ENCODE data around the gene CTSS. TPM values are rescaled to one million over a fixed set of nuclear protein-coding genes. Genes with fewer than 3 reads are reported as not detected.

Gene CTSS
- total and polyA plus RNA-seq, 2 donors (not counting 3 experiments of a cell fraction or from before 2014, with no cell fraction given) = 4.0 to 11.1 TPM

DNA sequence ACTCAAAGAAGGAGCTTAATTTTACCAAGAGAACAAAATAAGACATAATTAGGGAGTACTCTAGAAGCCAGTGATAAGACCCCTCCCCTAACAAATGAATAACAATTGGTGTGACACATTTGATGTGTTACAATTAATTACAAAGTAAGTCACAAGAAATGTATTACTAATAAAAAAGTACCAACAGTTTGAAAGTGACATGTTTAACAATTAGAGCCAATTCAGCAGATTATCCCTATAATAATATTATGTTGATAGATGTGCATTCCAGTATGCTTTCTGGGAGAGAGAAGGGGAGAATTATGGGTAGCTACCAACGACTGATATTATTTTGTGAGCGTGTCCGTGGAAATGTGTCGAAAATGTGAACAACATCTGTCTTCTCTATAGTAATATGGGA, 23.4 kb upstream of the CTSS start:
- Histone ChIP-seq H3K9me3 (replicated peaks; ENCODE audit: control insufficient read depth, insufficient read depth, low read length) (no peaks in the 10 kb centered on the region), H3K4me1 (ENCODE audit: control insufficient read depth, extremely low read depth, insufficient read depth, low read length) (no peaks in the 10 kb centered on the region), H3K9ac (replicated peaks; ENCODE audit: extremely low read depth, insufficient read depth, low read length) (no peak overlapping the region), H3K79me2 (ENCODE audit: control insufficient read depth, insufficient read depth, low read length) (no peaks in the 10 kb centered on the region), H4K20me1 (replicated peaks; ENCODE audit: control insufficient read depth, extremely low read depth, insufficient read depth, low read length) (no peaks in the 10 kb centered on the region), H2AFZ (ENCODE audit: low read depth, low read length) (no peak overlapping the region), H3K9me1 (replicated peaks; ENCODE audit: control insufficient read depth, extremely low read depth, insufficient read depth, low read length) (no peaks in the 10 kb centered on the region), H3K36me3 (ENCODE audit: control insufficient read depth in 2 of 2, extremely low read depth in 1 of 2, insufficient read depth in 2 of 2, low read length in 2 of 2) (no peaks in the 10 kb centered on the region), H3K27me3 (ENCODE audit: control insufficient read depth in 2 of 2, insufficient read depth in 2 of 2, low read length in 2 of 2) (no peaks in the 10 kb centered on the region), H3K27ac (ENCODE audit: insufficient read depth, low read depth, low read length) (no peak overlapping the region), H3K4me2 (ENCODE audit: insufficient read depth, low read length) (no peak overlapping the region), H3K4me3 (replicated peaks in 1 of 3; ENCODE audit: insufficient read depth in 1 of 3, low read depth in 1 of 3, low read length in 3 of 3) (no peak overlapping the region)
- ChIA-PET POLR2A (no interaction called here), CTCF (interaction anchor here (1.1 to 2.3 kb wide), 4 partner anchors 12 to 24 kb away, joined by 3 to 5 read pairs (median 4); no protein-coding TSS in a partner anchor)
- TF ChIP-seq MYC (IDR thresholded peaks at IDR 0.05; ENCODE audit: low read depth, low read length) (no peak), EZH2 (IDR thresholded peaks at IDR 0.05; ENCODE audit: borderline replicate concordance, low read depth, low read length, severe bottlenecking) (no peak), MAX (IDR thresholded peaks at IDR 0.05; ENCODE audit: insufficient read depth, insufficient read length) (no peak), POLR2AphosphoS5 (IDR thresholded peaks at IDR 0.05; ENCODE audit: insufficient read depth, low read depth, low read length) (no peak), POLR2A (IDR thresholded peaks at IDR 0.05; ENCODE audit: low read depth, low read length) (no peak), FOS (IDR thresholded peaks at IDR 0.05; ENCODE audit: borderline replicate concordance, insufficient read depth, low read length) (no peak), GATA2 (IDR thresholded peaks at IDR 0.05; ENCODE audit: insufficient read depth, insufficient read length, low read depth, low read length) (no peak), CTCF (IDR thresholded peaks at IDR 0.05; ENCODE audit: extremely low read depth in 1 of 2, insufficient read depth in 1 of 2, low read depth in 1 of 2, low read length in 2 of 2) (no peak)
- intact Hi-C loops (cut with micrococcal nuclease) (no loop called here), dilution Hi-C loops (cut with MboI; ENCODE audit: extremely low pct_ligation_motif_present, low sequenced_read_pairs) (no loop called here)
- FAIRE-seq = no peak
- DNase-seq (ENCODE audit: low read depth, low spot score) = no peak
- BruUV-seq (replicated peaks) = no TSS peak

Data from endothelial cell of umbilical vein (primary cell).